Measurements from ENCODE around the gene PTPRG. TPM values are rescaled to one million over a fixed set of nuclear protein-coding genes. Genes with fewer than 3 reads are reported as not detected.

The PTPRG gene
- total RNA-seq, 1 donor from 2014 or later, result 39.6 TPM

- Histone ChIP-seq H2AFZ (ENCODE audit: low read depth, low read length) (no peak overlapping the region), H3K4me2 (ENCODE audit: low read length) (no peak overlapping the region), H3K27ac (ENCODE audit: low read depth, low read length) (no peak overlapping the region), H4K20me1 (ENCODE audit: insufficient read depth, low read length) (peaks cover 17% of the 10 kb centered on the region), H3K4me3 (ENCODE audit: insufficient read depth, low read depth, low read length) (no peak overlapping the region), H3K9ac (ENCODE audit: low read length) (no peak overlapping the region), H3K9me3 (ENCODE audit: insufficient read depth, low read depth, low read length) (no peaks in the 10 kb centered on the region), H3K27me3 (ENCODE audit: insufficient read depth, low read length) (no peaks in the 10 kb centered on the region), H3K79me2 (ENCODE audit: insufficient read depth, low read length) (no peaks in the 10 kb centered on the region), H3K4me1 (ENCODE audit: insufficient read depth, low read length) (peaks cover 5% of the 10 kb centered on the region), H3K36me3 (ENCODE audit: insufficient read depth, low read length) (no peaks in the 10 kb centered on the region)
- Mint-ChIP-seq H3K4me3 (ENCODE audit: unreplicated experiment) (no peak overlapping the region), H3K27me3 (ENCODE audit: low read depth, unreplicated experiment) (no peaks in the 10 kb centered on the region), H3K9me3 (ENCODE audit: unreplicated experiment) (no peaks in the 10 kb centered on the region), H3K4me1 (ENCODE audit: low read depth, unreplicated experiment) (peaks cover 17% of the 10 kb centered on the region), H3K27ac (ENCODE audit: unreplicated experiment) (no peak overlapping the region), H3K36me3 (ENCODE audit: low read depth, unreplicated experiment) (no peaks in the 10 kb centered on the region)
- TF ChIP-seq EZH2 (IDR thresholded peaks at IDR 0.05; ENCODE audit: insufficient read depth, low read length) (no peak), CTCF (IDR thresholded peaks at IDR 0.05; ENCODE audit: insufficient read depth, low read depth, low read length) (no peak)
- DNase-seq (ENCODE audit: low read depth) (no peak), FAIRE-seq (no peak)
These were observed 358.0 kb downstream of the PTPRG start for GRCh38 chr3:61919371-61919770.

DNA sequence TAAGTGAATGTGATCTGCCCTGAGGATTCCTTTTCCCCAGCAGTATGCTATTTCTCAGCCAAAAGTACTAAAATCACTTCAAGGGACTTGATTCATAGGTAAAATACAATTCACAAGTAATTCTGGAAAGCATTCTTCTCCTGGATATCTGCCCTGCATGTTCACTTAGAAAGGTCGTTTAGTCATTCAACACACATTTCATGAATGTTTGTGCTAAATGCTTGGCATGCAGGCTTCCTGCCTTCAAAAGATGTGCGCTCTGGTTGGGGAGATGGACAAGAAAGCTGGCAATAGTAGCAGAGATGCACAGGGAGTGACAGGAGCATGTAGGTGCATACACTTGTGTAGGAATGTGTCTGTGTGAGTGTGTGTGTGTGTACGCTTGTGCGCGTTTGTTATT lies 360.7 kb downstream of the PTPRG start:
- H3K27ac ChIP-seq (ENCODE audit: low read depth, low read length), result no peak overlapping the region
- H3K79me2 ChIP-seq (ENCODE audit: insufficient read depth, low read length), result no peaks in the 10 kb centered on the region
- no peak overlapping the region for H3K4me2 ChIP-seq (ENCODE audit: low read length)
- H2AFZ ChIP-seq (ENCODE audit: low read depth, low read length), result no peak overlapping the region
- no peak for TF ChIP-seq EZH2 (IDR thresholded peaks at IDR 0.05; ENCODE audit: insufficient read depth, low read length)
- Mint-ChIP-seq H3K27me3 (ENCODE audit: low read depth, unreplicated experiment) (no peaks in the 10 kb centered on the region), H3K4me3 (ENCODE audit: unreplicated experiment) (no peak overlapping the region), H3K27ac (ENCODE audit: unreplicated experiment) (no peak overlapping the region), H3K9me3 (ENCODE audit: unreplicated experiment) (no peaks in the 10 kb centered on the region), H3K36me3 (ENCODE audit: low read depth, unreplicated experiment) (no peaks in the 10 kb centered on the region), H3K4me1 (ENCODE audit: low read depth, unreplicated experiment) (peaks cover 31% of the 10 kb centered on the region)
- H3K4me3 ChIP-seq (ENCODE audit: insufficient read depth, low read depth, low read length), result no peak overlapping the region
- DNase-seq (ENCODE audit: low read depth), result no peak
- H4K20me1 ChIP-seq (ENCODE audit: insufficient read depth, low read length), result peaks cover 21% of the 10 kb centered on the region
- H3K36me3 ChIP-seq (ENCODE audit: insufficient read depth, low read length), result no peaks in the 10 kb centered on the region
- H3K9me3 ChIP-seq (ENCODE audit: insufficient read depth, low read depth, low read length), result no peaks in the 10 kb centered on the region
- no peak for FAIRE-seq
- peaks cover 2% of the 10 kb centered on the region for H3K4me1 ChIP-seq (ENCODE audit: insufficient read depth, low read length)
- no peak overlapping the region for H3K9ac ChIP-seq (ENCODE audit: low read length)
- no peaks in the 10 kb centered on the region for H3K27me3 ChIP-seq (ENCODE audit: insufficient read depth, low read length)

DNA sequence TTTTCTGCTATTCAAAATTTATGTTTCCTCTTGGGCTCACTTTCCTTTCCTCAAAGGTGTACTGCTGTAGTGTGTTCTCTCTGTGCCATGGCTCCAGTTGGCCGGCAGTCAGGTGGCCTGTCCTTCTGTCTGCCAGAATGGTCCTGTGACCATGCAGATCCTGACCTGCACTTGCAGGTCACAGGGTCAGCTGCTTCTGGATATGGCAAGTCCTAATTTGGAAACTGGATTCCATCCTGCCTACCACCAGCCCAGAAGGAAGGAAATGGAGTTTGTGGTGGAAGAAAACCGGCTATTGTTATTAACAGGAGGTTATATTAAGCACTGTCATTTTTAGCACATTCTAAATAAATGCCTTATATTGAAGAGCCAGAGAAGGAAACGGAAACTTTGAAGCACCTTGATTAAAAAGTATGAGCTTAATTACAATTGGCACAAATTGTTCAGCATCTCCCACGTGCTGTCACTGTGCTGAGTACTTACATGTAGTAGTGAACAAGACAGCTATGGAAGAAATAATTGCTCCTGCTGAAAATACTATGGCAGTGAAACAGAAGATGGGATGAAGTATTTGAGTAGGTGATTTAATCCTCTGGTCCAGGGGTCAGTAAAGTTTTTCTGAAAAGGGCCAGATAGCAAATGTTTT lies 362.8 kb downstream of the PTPRG start:
- no peak overlapping the region for H3K4me3 Mint-ChIP-seq (ENCODE audit: unreplicated experiment)
- no peaks in the 10 kb centered on the region for H3K9me3 ChIP-seq (ENCODE audit: insufficient read depth, low read depth, low read length)
- no peak overlapping the region for H3K4me2 ChIP-seq (ENCODE audit: low read length)
- no peaks in the 10 kb centered on the region for H3K27me3 Mint-ChIP-seq (ENCODE audit: low read depth, unreplicated experiment)
- H3K79me2 ChIP-seq (ENCODE audit: insufficient read depth, low read length), result no peaks in the 10 kb centered on the region
- FAIRE-seq (no peak), DNase-seq (ENCODE audit: low read depth) (no peak)
- peaks cover 29% of the 10 kb centered on the region for H4K20me1 ChIP-seq (ENCODE audit: insufficient read depth, low read length)
- H3K27ac ChIP-seq (ENCODE audit: low read depth, low read length), result no peak overlapping the region
- H3K9ac ChIP-seq (ENCODE audit: low read length), result no peak overlapping the region
- H3K36me3 ChIP-seq (ENCODE audit: insufficient read depth, low read length), result no peaks in the 10 kb centered on the region
- H3K9me3 Mint-ChIP-seq (ENCODE audit: unreplicated experiment), result no peaks in the 10 kb centered on the region
- H3K36me3 Mint-ChIP-seq (ENCODE audit: low read depth, unreplicated experiment), result no peaks in the 10 kb centered on the region
- H3K4me3 ChIP-seq (ENCODE audit: insufficient read depth, low read depth, low read length), result no peak overlapping the region
- peaks cover 37% of the 10 kb centered on the region for H3K4me1 Mint-ChIP-seq (ENCODE audit: low read depth, unreplicated experiment)
- peaks cover 8% of the 10 kb centered on the region for H3K4me1 ChIP-seq (ENCODE audit: insufficient read depth, low read length)
- no peak overlapping the region for H3K27ac Mint-ChIP-seq (ENCODE audit: unreplicated experiment)
- TF ChIP-seq EZH2 (IDR thresholded peaks at IDR 0.05; ENCODE audit: insufficient read depth, low read length), result no peak
- TF ChIP-seq CTCF (IDR thresholded peaks at IDR 0.05; ENCODE audit: insufficient read depth, low read depth, low read length), result no peak
- no peaks in the 10 kb centered on the region for H3K27me3 ChIP-seq (ENCODE audit: insufficient read depth, low read length)
- no peak overlapping the region for H2AFZ ChIP-seq (ENCODE audit: low read depth, low read length)
